MM.1S (cell line): Measurements from ENCODE around the gene CCDC14.

Experiments
- DNase-seq: peaks from one replicate; pipeline ENCODE4 v3.0.0-alpha.2; 2015
- H2AFZ ChIP-seq: fragments of 300-600 bp; sonication (generic); 2 replicates; pipeline ENCODE4 v1.6.0; 2016; ENCODE audit warnings: antibody characterized with exemption, low read length
- H3F3A ChIP-seq: fragments of 300-600 bp; sonication (generic); 2 replicates; pipeline ENCODE4 v1.6.1; 2016; ENCODE audit warnings: mild to moderate bottlenecking, antibody characterized with exemption, low read length, moderate library complexity, mixed read lengths; ENCODE audit not compliant: insufficient read depth
- H3K27ac ChIP-seq: fragments of 300-600 bp; sonication (generic); 2 replicates; pipeline ENCODE4 v1.5.1; 2016; ENCODE audit warnings: mild to moderate bottlenecking, low read length
- H3K27me3 ChIP-seq: fragments of 300-600 bp; sonication (generic); replicated peaks from 2 replicates; pipeline ENCODE4 v1.6.0; 2016; ENCODE audit warnings: low read length; ENCODE audit not compliant: insufficient read depth
- H3K36me3 ChIP-seq: fragments of 300-600 bp; sonication (generic); replicated peaks from 2 replicates; pipeline ENCODE4 v1.6.1; 2016; ENCODE audit warnings: mild to moderate bottlenecking, low read length, mixed read lengths; ENCODE audit not compliant: insufficient read depth
- H3K4me1 ChIP-seq: fragments of 300-600 bp; sonication (generic); 2 replicates; pipeline ENCODE4 v1.6.1; 2016; ENCODE audit warnings: low read length, mixed read lengths
- H3K4me2 ChIP-seq: fragments of 300-600 bp; sonication (generic); 2 replicates; pipeline ENCODE4 v1.6.0; 2016; ENCODE audit warnings: low read depth, low read length
- H3K4me3 ChIP-seq: fragments of 300-600 bp; sonication (generic); 2 replicates; pipeline ENCODE4 v1.5.1; 2016; ENCODE audit warnings: low read length, mixed read lengths
- H3K79me2 ChIP-seq: fragments of 300-600 bp; sonication (generic); 2 replicates; pipeline ENCODE4 v1.6.1; 2016; ENCODE audit warnings: mixed run types, low read length, mixed read lengths
- H3K9ac ChIP-seq: fragments of 300-600 bp; sonication (generic); 2 replicates; pipeline ENCODE4 v1.6.1; 2016; ENCODE audit warnings: low read length, mixed read lengths
- H3K9me2 ChIP-seq: fragments of 300-600 bp; sonication (generic); replicated peaks from 2 replicates; pipeline ENCODE4 v1.6.1; 2016; ENCODE audit warnings: mild to moderate bottlenecking, low read length, mixed read lengths; ENCODE audit not compliant: insufficient read depth
- H3K9me3 ChIP-seq: fragments of 300-600 bp; sonication (generic); replicated peaks from 2 replicates; pipeline ENCODE4 v1.6.1; 2016; ENCODE audit warnings: mild to moderate bottlenecking, low read length, mixed read lengths; ENCODE audit not compliant: insufficient read depth
- H4K20me1 ChIP-seq: fragments of 300-600 bp; sonication (generic); 2 replicates; pipeline ENCODE4 v1.6.1; 2016; ENCODE audit warnings: mild to moderate bottlenecking, low read length, moderate library complexity, mixed read lengths; ENCODE audit not compliant: insufficient read depth
- EZH2 ChIP-seq: fragments of 300-600 bp; sonication (generic); optimal IDR thresholded peaks from 2 replicates; pipeline ENCODE3; 2017; ENCODE audit warnings: low read depth, mild to moderate bottlenecking, antibody characterized with exemption, low read length, mixed read lengths
- EZH2phosphoT487 ChIP-seq: fragments of 300-600 bp; sonication (generic); IDR thresholded peaks from 2 replicates; pipeline ENCODE4 v1.6.1; 2018; ENCODE audit warnings: antibody characterized with exemption, low read length
- TF ChIP-seq, protein P1 (sequence below): fragments of 300-600 bp; sonication (generic); IDR thresholded peaks from 2 replicates; pipeline ENCODE4 v1.5.1; 2016; ENCODE audit warnings: antibody characterized with exemption, low read length, mixed read lengths

CCDC14 gene

DNA sequence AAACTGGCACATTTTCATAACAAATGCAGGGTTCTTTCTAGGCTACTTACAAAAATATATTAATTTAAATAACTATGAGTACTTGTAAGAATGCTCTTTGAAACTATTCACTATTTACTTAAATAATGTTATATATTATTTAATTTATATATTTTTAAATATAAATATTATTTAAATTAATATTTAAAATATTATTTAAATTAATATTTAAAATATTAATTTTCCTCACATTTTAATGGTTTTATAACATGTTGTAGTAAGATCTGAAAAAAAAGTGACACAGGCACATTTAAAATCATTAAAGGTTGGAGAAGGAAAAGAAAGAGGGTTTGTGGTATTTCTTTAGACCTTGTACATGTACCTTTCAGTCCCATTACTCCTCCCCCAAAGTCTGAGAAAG is 34.6 kb downstream of the CCDC14 start:
- Histone ChIP-seq H3K9ac (no peak overlapping the region), H4K20me1 (no peaks in the 10 kb centered on the region), H3K27ac (no peak overlapping the region), H3K27me3 (no peaks in the 10 kb centered on the region), H3K4me2 (no peak overlapping the region), H3F3A (no peaks in the 10 kb centered on the region), H2AFZ (no peak overlapping the region), H3K4me1 (no peaks in the 10 kb centered on the region), H3K4me3 (no peak overlapping the region), H3K36me3 (0 out of 2 replicates have a peak, but pooled peaks cover 5% of the 10 kb centered on the region), H3K79me2 (no peaks in the 10 kb centered on the region), H3K9me3 (no peaks in the 10 kb centered on the region), H3K9me2 (no peaks in the 10 kb centered on the region)
- TF ChIP-seq EZH2phosphoT487 (no peak), EZH2 (no peak)
- TF ChIP-seq, protein P1, sequence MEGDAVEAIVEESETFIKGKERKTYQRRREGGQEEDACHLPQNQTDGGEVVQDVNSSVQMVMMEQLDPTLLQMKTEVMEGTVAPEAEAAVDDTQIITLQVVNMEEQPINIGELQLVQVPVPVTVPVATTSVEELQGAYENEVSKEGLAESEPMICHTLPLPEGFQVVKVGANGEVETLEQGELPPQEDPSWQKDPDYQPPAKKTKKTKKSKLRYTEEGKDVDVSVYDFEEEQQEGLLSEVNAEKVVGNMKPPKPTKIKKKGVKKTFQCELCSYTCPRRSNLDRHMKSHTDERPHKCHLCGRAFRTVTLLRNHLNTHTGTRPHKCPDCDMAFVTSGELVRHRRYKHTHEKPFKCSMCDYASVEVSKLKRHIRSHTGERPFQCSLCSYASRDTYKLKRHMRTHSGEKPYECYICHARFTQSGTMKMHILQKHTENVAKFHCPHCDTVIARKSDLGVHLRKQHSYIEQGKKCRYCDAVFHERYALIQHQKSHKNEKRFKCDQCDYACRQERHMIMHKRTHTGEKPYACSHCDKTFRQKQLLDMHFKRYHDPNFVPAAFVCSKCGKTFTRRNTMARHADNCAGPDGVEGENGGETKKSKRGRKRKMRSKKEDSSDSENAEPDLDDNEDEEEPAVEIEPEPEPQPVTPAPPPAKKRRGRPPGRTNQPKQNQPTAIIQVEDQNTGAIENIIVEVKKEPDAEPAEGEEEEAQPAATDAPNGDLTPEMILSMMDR, result no peak
- DNase-seq, result no peak

DNA sequence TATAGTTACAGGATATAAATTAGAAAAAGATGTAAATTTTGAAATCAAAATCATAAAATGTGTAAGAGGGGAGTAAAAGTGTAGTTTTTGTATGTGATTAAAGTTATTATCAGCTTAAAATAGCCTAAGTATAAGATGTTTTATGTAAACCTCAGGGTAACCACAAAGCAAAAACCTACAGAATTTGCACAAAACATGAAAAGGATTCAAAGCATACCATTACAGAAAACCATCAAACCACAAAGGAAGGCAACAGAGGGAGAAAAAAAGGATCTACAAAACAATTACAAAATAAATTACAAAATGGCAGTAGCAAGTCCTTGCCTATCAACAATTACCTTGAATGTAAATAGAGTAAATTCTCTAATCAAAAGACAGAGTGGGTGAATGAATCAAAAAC is 40.2 kb downstream of the CCDC14 start:
- no peaks in the 10 kb centered on the region for H3K9me3 ChIP-seq
- no peaks in the 10 kb centered on the region for H3F3A ChIP-seq
- no peak overlapping the region for H2AFZ ChIP-seq
- no peak overlapping the region for H3K27ac ChIP-seq
- H3K4me2 ChIP-seq, result no peak overlapping the region
- H3K9ac ChIP-seq, result no peak overlapping the region
- TF ChIP-seq EZH2 (no peak), EZH2phosphoT487 (no peak)
- TF ChIP-seq, protein P1, result no peak
- H3K36me3 ChIP-seq, result 0 out of 2 replicates have a peak, but pooled peaks cover 2% of the 10 kb centered on the region
- no peaks in the 10 kb centered on the region for H3K27me3 ChIP-seq
- no peaks in the 10 kb centered on the region for H3K9me2 ChIP-seq
- H4K20me1 ChIP-seq, result no peaks in the 10 kb centered on the region
- H3K4me3 ChIP-seq, result no peak overlapping the region
- H3K4me1 ChIP-seq, result no peaks in the 10 kb centered on the region
- no peak for DNase-seq
- no peaks in the 10 kb centered on the region for H3K79me2 ChIP-seq

DNA sequence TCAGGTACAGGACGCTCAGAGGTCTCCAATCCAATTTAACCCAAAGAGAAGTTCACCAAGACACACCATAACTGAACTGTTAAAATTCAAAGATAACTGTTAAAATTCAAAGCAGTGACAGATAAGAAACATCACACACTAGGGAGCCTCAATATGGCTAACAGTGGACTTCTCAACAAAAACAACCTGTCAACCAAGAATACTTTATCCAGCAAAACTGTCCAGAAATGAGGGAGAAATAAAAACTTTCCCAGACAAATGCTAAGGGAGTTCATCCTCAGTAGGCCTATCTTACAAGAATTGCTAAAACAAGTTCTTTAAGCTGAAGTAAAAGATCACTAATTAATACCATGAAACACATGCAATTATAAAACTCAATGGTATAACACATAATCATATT is 40.6 kb downstream of the CCDC14 start:
- H3K9ac ChIP-seq, result no peak overlapping the region
- no peaks in the 10 kb centered on the region for H3K9me2 ChIP-seq
- TF ChIP-seq, protein P1, result no peak
- TF ChIP-seq EZH2, result no peak
- TF ChIP-seq EZH2phosphoT487, result no peak
- 0 out of 2 replicates have a peak, but pooled peaks cover 2% of the 10 kb centered on the region for H3K36me3 ChIP-seq
- DNase-seq, result no peak
- H3K27ac ChIP-seq, result no peak overlapping the region
- no peaks in the 10 kb centered on the region for H3K27me3 ChIP-seq
- H4K20me1 ChIP-seq, result no peaks in the 10 kb centered on the region
- no peaks in the 10 kb centered on the region for H3F3A ChIP-seq
- H2AFZ ChIP-seq, result no peak overlapping the region
- H3K4me3 ChIP-seq, result no peak overlapping the region
- no peaks in the 10 kb centered on the region for H3K9me3 ChIP-seq
- H3K4me1 ChIP-seq, result no peaks in the 10 kb centered on the region
- no peaks in the 10 kb centered on the region for H3K79me2 ChIP-seq
- H3K4me2 ChIP-seq, result no peak overlapping the region
